HUES48 (cell line): Measurements from ENCODE around the gene DGCR6.
"Not testable (repeated sequence)": the region's sequence is repeated elsewhere in the genome, so short reads cannot be mapped to it uniquely, and the experiment has no call there.

Experiments used
- H3K27ac ChIP-seq: one replicate; pipeline ENCODE4 v1.7.0; 2013; ENCODE audit warnings: low read depth, low read length, inconsistent platforms
- H3K27me3 ChIP-seq: 2 replicates; pipeline ENCODE4 v1.6.1; 2013; ENCODE audit warnings: mild to moderate bottlenecking, low read length; ENCODE audit not compliant: control insufficient read depth, insufficient read depth
- H3K36me3 ChIP-seq: 2 replicates; pipeline ENCODE4 v1.6.1; 2013; ENCODE audit warnings: low read length; ENCODE audit not compliant: control insufficient read depth, insufficient read depth
- H3K4me1 ChIP-seq: 2 replicates; pipeline ENCODE4 v1.6.1; 2013; ENCODE audit warnings: mild to moderate bottlenecking, low read length; ENCODE audit not compliant: control insufficient read depth, insufficient read depth
- H3K4me3 ChIP-seq: 2 replicates; pipeline ENCODE4 v1.5.1; 2013; ENCODE audit warnings: mild to moderate bottlenecking, low read depth, low read length
- H3K9ac ChIP-seq: 2 replicates; pipeline ENCODE4 v1.6.1; 2013; ENCODE audit warnings: mild to moderate bottlenecking, low read depth, low read length, moderate library complexity
- H3K9me3 ChIP-seq: 2 replicates; pipeline ENCODE4 v1.6.1; 2013; ENCODE audit warnings: low read length; ENCODE audit not compliant: control insufficient read depth, insufficient read depth

DGCR6 gene

GRCh38 chr22:18933914-18934313, 27.8 kb downstream of the DGCR6 start:
- Histone ChIP-seq H3K4me1 (no peaks in the 10 kb centered on the region), H3K27ac (no peak overlapping the region), H3K27me3 (no peaks in the 10 kb centered on the region), H3K4me3 (no peak overlapping the region), H3K9ac (no peak overlapping the region), H3K36me3 (no peaks in the 10 kb centered on the region), H3K9me3 (no peaks in the 10 kb centered on the region)

- H3K27ac ChIP-seq, H3K4me3 ChIP-seq, H3K36me3 ChIP-seq, H3K9me3 ChIP-seq, H3K4me1 ChIP-seq, H3K9ac ChIP-seq, H3K27me3 ChIP-seq: not testable (repeated sequence)
These were observed 28.6 kb downstream of the DGCR6 start for GRCh38 chr22:18934688-18935087.

GRCh38 chr22:18935889-18936529, 29.9 kb downstream of the DGCR6 start, which contains the start of gene PRODH:
PRODH (minus strand) TSS chr22:18936293; CDS start chr22:18936287, 6 bp downstream.
- Histone ChIP-seq H3K4me3 (no peak within 1 kb of the TSS), H3K4me1 (no peaks in the 10 kb centered on the region), H3K36me3 (no peaks in the 10 kb centered on the region), H3K9ac (no peak within 1 kb of the TSS), H3K9me3 (no peaks in the 10 kb centered on the region), H3K27me3 (no peaks in the 10 kb centered on the region), H3K27ac (no peak within 1 kb of the TSS)

GRCh38 chr22:18938691-18939090, 32.6 kb downstream of the DGCR6 start:
- H3K36me3 ChIP-seq, H3K9me3 ChIP-seq, H3K27me3 ChIP-seq, H3K4me1 ChIP-seq, H3K4me3 ChIP-seq, H3K9ac ChIP-seq: not testable (repeated sequence)
- peak overlapping the region; percentile 81 for H3K27ac ChIP-seq

- H3K27me3 ChIP-seq, H3K9ac ChIP-seq, H3K36me3 ChIP-seq, H3K4me3 ChIP-seq, H3K9me3 ChIP-seq: not testable (repeated sequence)
- Histone ChIP-seq H3K27ac (peak overlapping the region; percentile 42), H3K4me1 (peaks cover 13% of the 10 kb centered on the region)
These were observed 41.0 kb downstream of the DGCR6 start for GRCh38 chr22:18947105-18947504.

- Histone ChIP-seq H3K4me3 (no peak overlapping the region), H3K9ac (peak overlapping the region; percentile 44), H3K36me3 (0 out of 2 replicates have a peak, but pooled peaks cover 5% of the 10 kb centered on the region), H3K27me3 (no peaks in the 10 kb centered on the region), H3K9me3 (no peaks in the 10 kb centered on the region), H3K4me1 (peaks cover 13% of the 10 kb centered on the region), H3K27ac (peak overlapping the region; percentile 86)
These were observed 41.8 kb downstream of the DGCR6 start for GRCh38 chr22:18947905-18948304.

- Histone ChIP-seq H3K4me1 (peaks cover 13% of the 10 kb centered on the region), H3K9me3 (no peaks in the 10 kb centered on the region), H3K27ac (no peak overlapping the region), H3K9ac (no peak overlapping the region), H3K36me3 (0 out of 2 replicates have a peak, but pooled peaks cover 5% of the 10 kb centered on the region), H3K4me3 (no peak overlapping the region), H3K27me3 (no peaks in the 10 kb centered on the region)
These were observed 44.0 kb downstream of the DGCR6 start for GRCh38 chr22:18950141-18950540.

GRCh38 chr22:18952022-18952421, 45.9 kb downstream of the DGCR6 start:
- Histone ChIP-seq H3K4me3 (no peak overlapping the region), H3K27ac (no peak overlapping the region), H3K4me1 (peaks cover 13% of the 10 kb centered on the region), H3K27me3 (no peaks in the 10 kb centered on the region), H3K9ac (no peak overlapping the region), H3K36me3 (0 out of 2 replicates have a peak, but pooled peaks cover 5% of the 10 kb centered on the region), H3K9me3 (no peaks in the 10 kb centered on the region)

- H3K9ac ChIP-seq, H3K27me3 ChIP-seq, H3K36me3 ChIP-seq, H3K27ac ChIP-seq, H3K4me3 ChIP-seq, H3K4me1 ChIP-seq, H3K9me3 ChIP-seq: not testable (repeated sequence)
These were observed 47.0 kb downstream of the DGCR6 start for GRCh38 chr22:18953128-18953527.

GRCh38 chr22:18954303-18954989, 48.3 kb downstream of the DGCR6 start:
- H3K27ac ChIP-seq, H3K36me3 ChIP-seq, H3K9me3 ChIP-seq, H3K4me1 ChIP-seq, H3K9ac ChIP-seq, H3K27me3 ChIP-seq, H3K4me3 ChIP-seq: not testable (repeated sequence)

- Histone ChIP-seq H3K9ac (no peak overlapping the region), H3K36me3 (no peaks in the 10 kb centered on the region), H3K27me3 (no peaks in the 10 kb centered on the region), H3K4me1 (no peaks in the 10 kb centered on the region), H3K9me3 (no peaks in the 10 kb centered on the region), H3K27ac (no peak overlapping the region), H3K4me3 (no peak overlapping the region)
These were observed 49.0 kb downstream of the DGCR6 start for GRCh38 chr22:18954990-18955571.
